GM19035 (cell line): ENCODE measurements around the gene FAM184A.
"Not testable (repeated sequence)": the region's sequence is repeated elsewhere in the genome, so short reads cannot be mapped to it uniquely, and the experiment has no call there.

Experiments
- ATAC-seq: cut with Tn5 transposase; IDR thresholded peaks from one replicate; pipeline ENCODE4 v1.9.1; 2021; ENCODE audit not compliant: unreplicated experiment

Gene FAM184A

GRCh38 chr6:119022796-119023195 lies 55.7 kb downstream of the FAM184A start:
- no peak for ATAC-seq

- no peak for ATAC-seq
Measured at GRCh38 chr6:119020597-119021561, 57.6 kb downstream of the FAM184A start.

DNA sequence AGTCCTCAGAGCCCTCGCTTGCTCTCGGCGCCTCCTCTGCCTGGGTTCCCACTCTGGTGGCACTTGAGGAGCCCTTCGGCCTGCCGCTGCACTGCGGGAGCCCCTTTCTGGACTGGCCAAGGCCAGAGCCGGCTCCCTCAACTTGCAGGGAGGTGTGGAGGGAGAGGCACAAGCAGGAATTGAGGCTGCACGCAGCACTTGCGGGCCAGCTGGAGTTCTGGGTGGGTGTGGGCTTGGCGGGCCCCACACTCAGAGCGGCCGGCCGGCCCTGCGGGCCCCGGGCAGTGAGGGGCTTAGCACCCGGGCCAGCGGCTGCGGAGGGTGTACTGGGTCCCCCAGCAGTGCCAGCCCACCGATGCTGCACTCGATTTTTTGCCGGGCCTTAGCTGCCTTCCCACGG lies 63.3 kb downstream of the FAM184A start:
- not testable (repeated sequence) for ATAC-seq

GRCh38 chr6:119012521-119012920 lies 65.9 kb downstream of the FAM184A start:
- no peak for ATAC-seq

GRCh38 chr6:119009266-119009665 lies 69.2 kb downstream of the FAM184A start:
- not testable (repeated sequence) for ATAC-seq

GRCh38 chr6:119006974-119007373 lies 71.5 kb downstream of the FAM184A start:
- ATAC-seq: no peak

- no peak for ATAC-seq
Measured at GRCh38 chr6:119002069-119002468, 76.4 kb downstream of the FAM184A start.

DNA sequence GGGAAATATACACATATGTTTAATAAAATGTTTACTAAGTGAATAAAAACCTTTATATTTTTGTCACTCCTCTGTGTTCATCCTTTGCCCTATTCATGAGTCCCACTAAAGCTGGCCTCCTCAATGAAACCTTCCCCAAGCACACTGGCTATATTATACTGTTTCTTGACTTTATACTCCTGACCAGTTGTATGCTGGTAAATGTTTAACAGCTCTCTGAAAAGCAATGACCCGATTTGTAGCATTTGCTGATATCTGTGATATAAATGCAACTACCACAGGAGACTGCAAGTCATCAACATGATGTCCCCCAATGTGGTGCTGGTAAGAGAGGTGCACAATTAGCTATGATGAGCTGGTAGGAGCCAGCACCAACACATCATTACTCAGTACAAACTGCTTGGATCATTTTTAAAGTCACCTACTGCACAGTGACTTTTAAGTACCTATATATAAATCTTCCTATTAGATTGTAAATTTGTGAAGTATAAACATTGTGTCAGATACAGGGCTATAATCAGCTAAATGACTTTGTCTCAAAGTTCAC lies 78.9 kb downstream of the FAM184A start:
- no peak for ATAC-seq

GRCh38 chr6:118997426-118997825 lies 81.0 kb downstream of the FAM184A start:
- not testable (repeated sequence) for ATAC-seq

DNA sequence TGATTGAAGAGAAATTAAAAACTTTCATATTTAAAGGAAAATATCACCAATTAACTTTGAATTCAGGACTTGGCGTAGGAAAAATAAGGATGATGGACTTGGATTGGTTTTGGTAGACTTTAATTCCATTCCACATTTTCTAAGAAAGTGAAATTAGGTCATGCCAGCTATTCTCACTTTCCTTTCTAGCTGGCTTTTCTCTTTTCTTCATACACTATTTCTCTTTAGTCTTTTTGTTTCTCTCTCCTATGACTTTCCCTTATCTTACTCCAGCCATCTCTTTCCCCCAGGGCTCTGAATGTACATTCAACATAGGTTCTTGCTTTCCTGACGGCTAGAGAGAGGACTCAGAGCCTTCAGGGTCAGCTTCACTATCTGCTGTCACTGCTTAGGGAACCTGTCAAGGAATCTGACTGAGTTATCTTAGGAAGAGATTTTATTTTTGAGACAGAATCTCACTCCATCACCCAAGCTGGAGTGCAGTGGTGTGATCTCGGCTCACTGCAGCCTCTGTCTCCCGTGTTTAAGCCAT lies 82.1 kb downstream of the FAM184A start:
- no peak for ATAC-seq

DNA sequence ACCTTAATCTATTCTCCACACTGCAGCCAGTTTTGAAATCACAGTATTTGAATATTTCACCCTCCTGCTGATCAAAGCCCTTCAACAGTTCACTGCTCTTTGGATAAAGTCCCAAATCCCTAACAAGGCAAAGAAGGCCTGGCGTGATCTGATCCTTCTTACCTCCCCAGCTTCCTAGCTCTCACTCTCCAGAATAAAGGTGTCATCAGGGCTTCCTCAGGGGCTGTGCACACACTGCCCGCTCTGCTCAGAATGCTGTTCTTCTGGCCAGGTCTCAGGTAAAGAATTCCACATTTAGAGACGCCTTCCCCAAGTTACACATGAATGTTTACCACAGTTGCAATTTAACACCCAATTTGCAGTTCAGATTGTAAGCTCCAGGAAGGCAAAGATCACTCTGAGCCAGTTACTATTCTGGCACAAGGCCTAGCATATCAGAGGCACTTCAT lies 84.6 kb downstream of the FAM184A start:
- ATAC-seq: no peak

GRCh38 chr6:118993358-118993757 lies 85.1 kb downstream of the FAM184A start:
- no peak for ATAC-seq

GRCh38 chr6:118992186-118992795 lies 86.2 kb downstream of the FAM184A start:
- no peak for ATAC-seq

- ATAC-seq: no peak
Measured at GRCh38 chr6:118986312-118986711, 92.2 kb downstream of the FAM184A start.

GRCh38 chr6:118985123-118985830 lies 93.2 kb downstream of the FAM184A start:
- ATAC-seq: no peak

DNA sequence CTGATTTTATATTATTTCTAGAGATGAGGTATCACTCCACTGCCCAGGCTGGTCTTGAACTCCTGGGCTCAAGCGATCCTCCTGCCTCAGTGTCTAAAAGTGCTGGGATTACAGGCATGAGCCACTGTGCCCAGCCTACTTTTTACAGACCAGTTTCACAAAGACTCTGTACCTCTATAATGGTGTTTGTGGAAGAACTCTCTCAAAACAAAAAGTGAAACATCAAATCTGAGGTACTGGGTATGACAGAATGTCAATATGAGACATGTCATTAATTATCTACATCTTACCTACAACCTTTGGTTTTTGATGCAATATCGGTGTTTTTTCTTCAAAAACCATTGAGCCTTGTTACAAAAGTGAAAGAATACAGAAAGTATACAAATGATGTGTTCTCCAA lies 94.1 kb downstream of the FAM184A start:
- peak; percentile 49 for ATAC-seq

GRCh38 chr6:118982575-118982911 lies 95.9 kb downstream of the FAM184A start:
- no peak for ATAC-seq

GRCh38 chr6:118981884-118982574 lies 96.4 kb downstream of the FAM184A start:
- ATAC-seq: no peak

DNA sequence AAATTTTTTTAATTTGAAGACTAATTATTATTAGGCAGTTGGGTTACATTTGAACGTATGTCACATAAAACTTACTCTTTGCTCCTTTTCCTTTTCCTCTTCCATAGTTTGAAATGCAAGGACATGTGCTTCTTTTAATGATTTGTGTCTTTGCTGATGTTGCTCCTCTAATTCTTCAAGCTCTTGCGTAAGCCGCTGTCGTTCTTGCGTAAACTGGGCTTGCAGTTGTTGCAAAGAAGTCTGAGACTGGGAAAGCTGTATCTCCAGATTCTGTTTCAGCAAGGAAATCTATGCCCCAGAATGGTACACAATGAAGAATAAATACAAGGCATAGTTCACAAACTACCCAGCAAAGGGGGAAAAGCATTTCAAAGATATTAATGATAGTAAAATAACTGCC lies 98.4 kb downstream of the FAM184A start:
- no peak for ATAC-seq

DNA sequence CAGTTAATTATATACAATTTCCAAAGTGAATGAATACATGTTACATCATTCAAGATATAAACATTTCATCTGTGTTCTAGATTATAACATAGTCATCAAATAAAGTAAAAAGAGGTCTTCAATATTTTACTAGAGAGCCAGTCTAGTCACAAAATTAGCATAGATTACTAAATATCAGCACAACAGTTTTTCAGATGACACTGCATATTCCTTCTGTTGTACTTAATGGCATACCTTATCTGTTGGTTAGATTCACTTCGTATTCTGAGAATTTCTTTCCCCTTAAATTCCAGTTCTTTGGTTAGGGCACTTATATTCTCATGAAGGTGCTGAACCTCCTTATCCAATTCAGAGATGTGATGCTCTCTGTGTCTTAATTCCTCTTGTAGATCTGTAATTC lies 103.7 kb downstream of the FAM184A start:
- ATAC-seq: no peak

GRCh38 chr6:118971682-118972081 lies 106.8 kb downstream of the FAM184A start:
- no peak for ATAC-seq
